NCI-H524 (cell line): ENCODE data around the gene EEF1AKMT4.

Experiments
- DNase-seq, 2 experiments: peaks; one replicate each; lab custom pipeline; 2025; lab: John Stamatoyannopoulos, UW

The EEF1AKMT4 gene

DNA sequence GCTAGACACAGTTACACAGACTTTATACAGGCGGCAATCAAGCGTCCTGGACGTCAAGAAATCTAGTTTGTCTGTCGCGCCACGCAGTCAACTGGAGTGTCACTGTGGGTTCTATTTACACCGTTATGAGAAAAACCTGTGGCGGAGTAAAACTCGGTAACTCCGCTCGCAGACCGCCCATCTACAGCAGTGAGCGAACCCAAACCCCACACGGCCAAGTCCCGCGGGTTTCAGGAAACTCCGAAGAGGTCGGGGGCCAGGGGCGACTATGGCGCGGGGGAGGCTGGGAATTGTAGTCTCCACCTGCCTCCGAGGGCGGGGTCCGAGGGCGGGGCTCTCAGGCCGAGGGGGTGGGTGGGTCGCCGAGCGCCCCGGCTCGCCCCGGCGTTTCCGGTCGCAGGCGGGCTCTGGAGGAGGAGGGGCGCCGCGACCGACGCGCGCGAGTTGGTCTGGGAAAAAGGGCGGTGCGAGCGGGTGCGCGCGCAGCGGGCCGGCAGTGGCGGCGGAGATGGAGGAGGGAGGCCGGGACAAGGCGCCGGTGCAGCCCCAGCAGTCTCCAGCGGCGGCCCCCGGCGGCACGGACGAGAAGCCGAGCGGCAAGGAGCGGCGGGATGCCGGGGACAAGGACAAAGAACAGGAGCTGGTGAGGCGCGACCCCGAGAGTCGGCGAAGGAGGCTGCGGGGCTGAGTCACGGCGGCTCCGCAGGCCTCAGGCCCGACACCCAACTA is 49.5 kb downstream of the EEF1AKMT4 start, which contains the start of gene PSMD2:
TSS of gene PSMD2 (plus strand) at position 483 of the 729 bp plus-strand sequence. CDS start at position 509, 26 bp downstream.
- peak; percentile 98 for DNase-seq

DNA sequence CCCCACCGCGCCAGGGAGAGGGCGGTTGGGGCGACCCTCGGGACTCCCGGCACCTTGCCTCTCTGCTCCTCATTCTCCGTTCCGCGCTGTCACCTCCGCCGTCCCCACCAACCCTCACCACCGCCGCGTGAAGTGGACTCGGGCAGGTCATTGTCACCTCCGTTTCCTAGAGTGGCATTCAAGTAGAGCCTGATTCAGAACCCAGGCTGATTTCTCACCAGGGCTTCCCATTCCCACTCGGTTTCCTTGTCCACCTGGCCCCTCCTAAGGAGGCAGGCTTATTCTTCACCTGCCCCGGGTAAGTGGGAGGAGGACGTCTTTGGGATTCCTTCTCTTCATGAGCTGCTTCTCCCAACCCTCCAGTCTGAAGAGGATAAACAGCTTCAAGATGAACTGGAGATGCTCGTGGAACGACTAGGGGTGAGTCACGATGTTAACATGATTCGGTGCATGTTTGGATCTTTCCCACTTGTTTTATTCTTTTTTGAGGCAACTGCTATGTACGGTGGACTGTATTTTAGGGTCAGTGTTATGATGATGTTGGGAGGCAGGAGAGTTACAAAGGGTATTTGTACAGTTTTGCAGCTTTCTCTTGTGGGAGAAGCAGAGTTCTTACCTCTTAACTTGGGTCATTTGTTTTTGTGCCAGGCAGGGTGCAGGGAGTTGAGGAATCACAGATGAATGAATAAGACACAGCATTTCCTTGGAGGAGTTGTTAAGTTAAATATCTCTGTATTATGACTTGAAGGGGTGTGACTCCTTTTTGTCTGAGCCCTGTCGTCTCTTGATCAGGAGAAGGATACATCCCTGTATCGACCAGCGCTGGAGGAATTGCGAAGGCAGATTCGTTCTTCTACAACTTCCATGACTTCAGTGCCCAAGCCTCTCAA is 50.3 kb downstream of the EEF1AKMT4 start:
- DNase-seq = no peak

DNA sequence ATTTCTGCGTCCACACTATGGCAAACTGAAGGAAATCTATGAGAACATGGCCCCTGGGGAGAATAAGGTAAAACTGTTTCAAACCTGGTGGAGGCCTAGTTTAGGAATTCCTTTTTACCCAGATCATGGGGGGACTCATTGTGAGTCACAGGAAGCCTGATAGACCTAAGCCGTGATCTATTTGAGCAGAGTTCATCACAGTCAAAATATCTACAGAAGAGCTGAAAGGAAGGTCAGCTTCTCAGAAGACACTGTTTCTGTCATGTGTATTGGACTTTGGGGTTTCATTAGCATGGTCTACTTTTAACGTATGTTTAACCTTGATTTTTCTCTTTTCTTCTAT is 50.9 kb downstream of the EEF1AKMT4 start:
- no peak for DNase-seq

DNA sequence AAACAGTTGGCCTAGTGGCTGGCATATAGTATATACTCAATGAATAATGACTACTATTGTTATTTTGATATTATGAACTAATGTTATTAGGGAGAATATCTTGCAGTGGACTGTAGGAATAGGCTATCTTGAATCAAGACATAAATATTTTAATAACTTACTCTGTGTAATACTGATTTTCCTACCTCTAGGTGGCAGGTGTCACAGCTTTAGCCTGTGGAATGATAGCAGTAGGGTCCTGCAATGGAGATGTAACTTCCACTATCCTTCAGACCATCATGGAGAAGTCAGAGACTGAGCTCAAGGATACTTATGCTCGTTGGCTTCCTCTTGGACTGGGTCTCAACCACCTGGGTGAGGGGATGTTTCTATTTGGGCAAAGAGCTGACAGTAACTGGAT is 56.1 kb downstream of the EEF1AKMT4 start:
- DNase-seq = peak in 1 of 2 experiments; percentile 29

DNA sequence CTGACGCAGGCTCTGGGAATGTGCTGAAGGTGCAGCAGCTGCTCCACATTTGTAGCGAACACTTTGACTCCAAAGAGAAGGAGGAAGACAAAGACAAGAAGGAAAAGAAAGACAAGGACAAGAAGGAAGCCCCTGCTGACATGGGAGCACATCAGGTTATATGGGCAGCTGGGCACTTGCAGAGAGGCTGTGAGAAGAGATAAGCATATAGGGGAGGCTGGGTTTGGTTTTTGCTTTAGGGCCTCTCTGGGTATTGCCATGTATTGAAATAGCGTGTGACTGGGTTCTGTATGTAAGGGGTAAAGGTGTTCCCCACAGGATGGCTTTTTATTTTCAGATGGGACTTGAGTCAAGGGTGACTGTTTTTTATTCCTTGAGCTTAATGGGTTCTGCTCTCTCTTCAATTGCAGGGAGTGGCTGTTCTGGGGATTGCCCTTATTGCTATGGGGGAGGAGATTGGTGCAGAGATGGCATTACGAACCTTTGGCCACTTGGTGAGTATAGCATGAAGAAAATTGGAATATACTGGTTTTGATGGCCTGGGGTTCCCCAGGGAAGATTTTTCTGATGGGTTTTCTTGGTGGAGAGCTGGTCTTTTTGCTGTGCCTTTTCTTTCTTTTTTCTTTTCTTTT is 57.0 kb downstream of the EEF1AKMT4 start:
- DNase-seq = no peak

DNA sequence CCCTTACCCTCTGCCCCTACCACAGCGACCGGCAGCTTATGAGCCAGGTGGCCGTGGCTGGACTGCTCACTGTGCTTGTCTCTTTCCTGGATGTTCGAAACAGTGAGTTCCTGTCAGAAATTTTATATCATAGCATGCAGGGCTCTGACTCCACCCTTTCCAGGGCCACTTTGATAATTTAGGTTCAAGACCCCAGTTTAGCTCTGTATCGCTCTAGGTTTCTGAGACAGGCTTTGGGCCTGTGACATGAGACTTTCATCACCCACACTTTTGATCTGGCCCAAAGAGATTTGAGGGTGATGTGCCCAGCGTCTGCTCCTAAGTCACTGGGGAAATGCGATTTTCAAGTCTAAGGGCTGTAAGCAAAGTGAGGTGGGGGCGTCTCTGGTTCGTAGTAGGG is 58.4 kb downstream of the EEF1AKMT4 start:
- no peak for DNase-seq
